Measurements from ENCODE around the gene SLC4A5. TPM values are rescaled to one million over a fixed set of nuclear protein-coding genes. Genes with fewer than 3 reads are reported as not detected.

Gene SLC4A5
- polyA plus RNA-seq, 6 donors from 2014 or later: 0.44 to 0.82 (median 0.70) TPM; not detected in 3

DNA sequence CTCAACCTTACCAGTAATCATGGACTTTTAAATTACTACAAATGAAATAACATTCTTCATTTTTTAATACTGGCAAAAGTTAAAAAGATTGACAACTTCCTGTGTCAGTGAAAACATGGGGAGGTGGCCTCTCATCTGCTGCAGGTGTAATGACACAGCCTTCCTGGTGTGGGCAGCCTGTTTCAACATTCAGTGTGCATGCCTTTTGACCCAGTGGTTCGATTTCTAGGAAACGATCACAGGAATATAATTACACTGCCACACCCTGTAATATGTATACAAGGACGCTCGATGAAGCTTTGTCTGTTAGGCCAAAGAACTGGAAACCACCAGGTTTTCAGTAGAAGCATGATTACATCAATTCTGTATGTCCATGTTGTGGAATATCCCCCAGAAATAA lies 76.1 kb downstream of the SLC4A5 start:
- Mint-ChIP-seq H3K27me3 (no peaks in the 10 kb centered on the region), H3K27ac (peak overlapping the region in 2 of 6 donors; percentile 8 to 20), H3K4me1 (no peaks in the 10 kb centered on the region), H3K4me3 (no peak overlapping the region), H3K36me3 (peaks cover 0 to 4% of the 10 kb centered on the region in 2 donors), H3K9me3 (no peaks in the 10 kb centered on the region)
- ATAC-seq (ENCODE audit: low read depth in 2 of 2): no peak
- DNase-seq: no peak

DNA sequence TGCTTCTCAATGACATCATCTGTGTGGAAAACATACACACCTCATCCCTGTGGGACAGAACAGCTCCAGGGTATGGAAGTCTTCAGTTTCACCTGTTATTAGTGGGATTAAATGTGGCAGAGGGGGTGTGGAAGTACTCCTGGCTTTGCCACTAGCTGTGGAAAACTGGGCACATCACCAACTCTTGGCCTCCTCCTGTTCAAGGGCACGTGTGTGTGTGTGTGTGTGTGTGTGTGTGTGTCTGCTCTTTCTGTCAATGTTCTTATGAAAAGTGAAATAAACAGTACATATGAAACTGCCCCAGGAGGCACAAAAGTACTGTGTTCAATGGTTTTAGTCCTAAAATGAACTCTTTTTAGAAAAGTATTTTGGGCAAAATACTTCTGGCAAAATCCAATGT lies 78.9 kb downstream of the SLC4A5 start:
- Mint-ChIP-seq H3K4me3 (no peak overlapping the region), H3K9me3 (no peaks in the 10 kb centered on the region), H3K36me3 (no peaks in the 10 kb centered on the region), H3K27ac (no peak overlapping the region), H3K4me1 (no peaks in the 10 kb centered on the region), H3K27me3 (no peaks in the 10 kb centered on the region)
- ATAC-seq (ENCODE audit: low read depth in 2 of 2) (no peak), DNase-seq (no peak)

DNA sequence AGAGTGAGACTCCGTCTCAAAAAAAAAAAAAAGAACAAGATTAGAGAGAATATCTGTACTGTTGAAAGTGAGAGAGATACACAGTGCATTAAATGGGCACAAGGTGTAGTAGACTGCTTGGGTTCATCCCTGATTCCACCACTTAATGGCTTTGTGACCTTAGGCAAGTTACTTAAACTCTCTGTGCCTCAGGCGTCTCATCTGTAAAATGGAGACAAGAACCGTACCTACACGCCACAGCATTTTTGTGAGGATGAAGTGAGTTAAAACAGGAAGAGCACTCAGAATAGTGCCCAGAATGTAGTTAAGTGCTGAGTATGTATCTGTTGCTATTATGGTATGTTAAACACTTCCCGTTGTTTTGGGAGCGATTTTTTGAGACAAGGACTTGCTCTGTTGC lies 80.5 kb downstream of the SLC4A5 start:
- H3K27ac Mint-ChIP-seq: no peak overlapping the region
- no peaks in the 10 kb centered on the region for H3K36me3 Mint-ChIP-seq
- no peaks in the 10 kb centered on the region for H3K27me3 Mint-ChIP-seq
- H3K4me1 Mint-ChIP-seq: no peaks in the 10 kb centered on the region
- ATAC-seq (ENCODE audit: low read depth in 2 of 2) (no peak), DNase-seq (no peak)
- no peak overlapping the region for H3K4me3 Mint-ChIP-seq
- H3K9me3 Mint-ChIP-seq: no peaks in the 10 kb centered on the region

DNA sequence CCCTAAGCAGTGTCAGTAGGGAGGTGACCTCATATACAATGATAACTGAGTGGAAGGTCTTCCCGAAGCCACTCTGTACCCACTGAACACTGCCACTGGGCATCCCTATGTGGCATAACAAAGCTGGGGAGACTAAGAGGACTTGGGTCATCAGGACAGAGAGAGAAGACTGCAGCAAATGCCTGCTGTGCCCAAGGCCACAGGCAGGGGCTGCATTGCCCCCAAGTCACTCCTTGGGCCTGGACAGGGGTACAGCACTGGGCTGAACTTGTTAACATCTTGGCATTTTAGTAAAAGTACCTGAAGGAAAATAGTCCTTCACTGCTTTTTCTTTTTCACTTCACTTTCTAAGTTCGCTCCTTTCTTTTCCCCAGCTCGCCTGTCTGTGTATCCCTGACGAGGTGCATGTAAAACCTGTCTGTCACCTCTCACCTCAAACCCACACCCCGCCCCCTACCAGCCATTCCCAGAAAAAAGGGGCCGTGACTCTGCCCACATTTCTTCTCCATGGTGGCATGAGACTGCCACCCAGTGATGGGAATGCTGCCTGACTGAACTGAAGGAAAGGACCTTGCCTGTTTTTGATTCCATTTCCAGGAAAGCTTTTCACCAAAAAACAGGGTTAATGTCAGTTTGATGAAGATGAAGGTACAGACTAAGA lies 81.9 kb downstream of the SLC4A5 start:
- peak overlapping the region in 1 of 6 donors; percentile 84 for H3K27ac Mint-ChIP-seq
- no peak for DNase-seq
- ATAC-seq (ENCODE audit: low read depth in 2 of 2): no peak

DNA sequence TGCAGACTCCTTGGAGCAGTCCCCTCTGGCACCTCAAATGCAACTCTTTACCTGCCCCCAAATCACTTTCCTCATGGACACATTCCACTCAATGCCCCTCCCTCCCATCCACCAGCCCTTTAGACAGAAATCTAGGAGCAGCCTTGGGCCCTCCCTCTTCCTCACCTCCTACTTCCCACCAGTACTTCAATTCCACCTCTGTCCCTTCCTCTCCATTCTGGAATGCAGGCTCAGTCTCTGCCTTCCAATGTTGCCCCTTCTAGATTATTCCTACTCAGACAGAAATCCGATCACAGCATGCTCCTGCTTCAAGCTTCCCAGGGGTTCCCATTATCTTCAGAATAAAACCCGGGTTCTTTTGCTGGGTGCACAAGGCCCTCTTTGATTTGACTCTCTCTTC lies 82.7 kb downstream of the SLC4A5 start:
- no peak overlapping the region for H3K4me3 Mint-ChIP-seq
- H3K27me3 Mint-ChIP-seq: no peaks in the 10 kb centered on the region
- no peaks in the 10 kb centered on the region for H3K9me3 Mint-ChIP-seq
- no peaks in the 10 kb centered on the region for H3K36me3 Mint-ChIP-seq
- H3K4me1 Mint-ChIP-seq: no peaks in the 10 kb centered on the region
- H3K27ac Mint-ChIP-seq: no peak overlapping the region
- DNase-seq (no peak), ATAC-seq (ENCODE audit: low read depth in 2 of 2) (no peak)

More for the DNA sequence above, 81.9 kb downstream of the SLC4A5 start:
- Mint-ChIP-seq H3K27me3 (no peaks in the 10 kb centered on the region), H3K9me3 (no peaks in the 10 kb centered on the region), H3K4me1 (no peaks in the 10 kb centered on the region), H3K4me3 (no peak overlapping the region), H3K36me3 (no peaks in the 10 kb centered on the region)

DNA sequence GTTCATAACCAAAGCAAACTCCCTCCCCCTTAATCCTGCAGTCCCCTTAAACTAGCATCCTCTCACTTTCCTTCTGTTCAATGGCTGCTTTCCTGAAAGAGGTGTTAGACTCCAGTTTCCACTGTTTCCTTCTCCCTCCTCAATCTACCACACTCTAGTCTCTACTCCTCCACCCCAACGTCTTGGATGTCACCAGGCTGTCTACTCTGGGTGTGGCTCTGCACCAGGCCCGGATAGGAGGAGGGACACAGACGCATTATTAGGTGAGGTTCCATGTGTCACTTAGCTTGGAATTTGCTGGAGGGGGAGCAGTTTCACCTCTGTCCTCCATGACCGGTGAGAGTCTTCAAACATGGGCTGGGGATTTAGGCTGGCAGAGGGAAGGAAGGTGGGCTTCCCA lies 83.5 kb downstream of the SLC4A5 start:
- peaks cover 0 to 2% of the 10 kb centered on the region in 2 donors for H3K36me3 Mint-ChIP-seq

GRCh38 chr2:74259191-74259590 lies 84.0 kb downstream of the SLC4A5 start:
- H3K27me3 Mint-ChIP-seq: no peaks in the 10 kb centered on the region
- no peaks in the 10 kb centered on the region for H3K4me1 Mint-ChIP-seq
- no peak overlapping the region for H3K4me3 Mint-ChIP-seq
- ATAC-seq (ENCODE audit: low read depth in 2 of 2): no peak
- H3K27ac Mint-ChIP-seq: no peak overlapping the region
- H3K9me3 Mint-ChIP-seq: no peaks in the 10 kb centered on the region
- no peak for DNase-seq
- peaks cover 4 to 7% of the 10 kb centered on the region in 2 donors for H3K36me3 Mint-ChIP-seq

More for the DNA sequence above, 83.5 kb downstream of the SLC4A5 start:
- Mint-ChIP-seq H3K4me3 (no peak overlapping the region), H3K9me3 (no peaks in the 10 kb centered on the region), H3K4me1 (no peaks in the 10 kb centered on the region), H3K27ac (no peak overlapping the region), H3K27me3 (no peaks in the 10 kb centered on the region)
- DNase-seq (no peak), ATAC-seq (ENCODE audit: low read depth in 2 of 2) (no peak)

- H3K36me3 Mint-ChIP-seq: peaks cover 6 to 8% of the 10 kb centered on the region in 2 donors
- H3K27me3 Mint-ChIP-seq: no peaks in the 10 kb centered on the region
- ATAC-seq (ENCODE audit: low read depth in 2 of 2) (no peak), DNase-seq (no peak)
- H3K4me1 Mint-ChIP-seq: no peaks in the 10 kb centered on the region
- no peak overlapping the region for H3K27ac Mint-ChIP-seq
- no peak overlapping the region for H3K4me3 Mint-ChIP-seq
- H3K9me3 Mint-ChIP-seq: no peaks in the 10 kb centered on the region
Observed at GRCh38 chr2:74255660-74256213, 87.5 kb downstream of the SLC4A5 start.

DNA sequence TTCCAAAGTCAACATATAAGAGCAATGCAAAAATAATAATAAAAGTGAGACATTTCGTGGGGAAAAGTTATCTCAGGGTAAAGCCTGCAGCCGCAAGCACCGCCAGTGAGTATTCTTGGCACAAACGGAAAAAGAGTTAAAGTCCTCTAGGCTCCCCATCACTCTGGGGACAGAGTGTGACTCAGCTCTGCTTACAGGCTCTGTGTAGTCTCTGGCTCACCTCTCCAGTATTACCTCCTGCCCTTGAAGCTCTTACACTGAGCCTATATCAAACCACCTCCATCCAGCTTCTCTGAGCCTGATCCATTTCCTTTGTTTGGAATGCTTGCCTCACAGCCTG lies 89.3 kb downstream of the SLC4A5 start:
- Mint-ChIP-seq H3K27ac (peak overlapping the region in 1 of 6 donors; percentile 63), H3K36me3 (peaks cover 6 to 8% of the 10 kb centered on the region in 2 donors)
- no peak for DNase-seq

DNA sequence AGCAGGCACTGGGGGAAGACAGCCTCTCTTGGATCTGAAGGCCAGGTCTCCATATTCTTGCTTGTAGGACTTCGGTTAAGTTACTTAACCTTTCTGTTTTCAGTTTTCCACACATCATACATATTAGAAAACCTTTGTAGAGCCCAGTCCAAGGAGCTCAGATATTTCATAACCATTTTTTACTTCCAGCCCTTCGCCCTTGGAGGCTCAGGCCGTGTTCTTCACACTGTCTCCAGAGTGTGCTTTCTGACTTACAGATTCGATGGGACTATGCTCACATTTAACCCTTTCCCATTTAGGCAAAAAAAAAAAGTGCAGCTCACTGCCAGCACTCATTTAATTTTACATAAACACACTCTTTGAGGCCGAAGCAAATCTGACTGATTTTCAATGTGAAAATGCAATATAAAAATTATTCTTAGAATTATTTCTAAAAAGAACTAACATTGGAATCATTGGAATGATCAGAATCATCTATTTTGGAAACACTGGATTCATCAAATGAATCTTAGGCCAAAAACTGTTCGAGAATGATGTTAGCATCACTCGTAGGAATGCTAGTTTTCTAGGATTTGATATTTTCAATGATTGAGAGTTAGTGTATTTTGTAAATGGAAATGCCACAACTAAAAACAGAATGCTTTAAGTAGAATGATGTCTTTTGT lies 89.8 kb downstream of the SLC4A5 start:
- Mint-ChIP-seq H3K36me3 (peaks cover 6 to 8% of the 10 kb centered on the region in 2 donors), H3K27ac (no peak overlapping the region), H3K27me3 (no peaks in the 10 kb centered on the region), H3K4me1 (peaks cover 3 to 4% (median 3%) of the 10 kb centered on the region in 3 donors), H3K4me3 (no peak overlapping the region), H3K9me3 (no peaks in the 10 kb centered on the region)
- DNase-seq (no peak), ATAC-seq (ENCODE audit: low read depth in 2 of 2) (no peak)

More for the DNA sequence above, 89.3 kb downstream of the SLC4A5 start:
- ATAC-seq (ENCODE audit: low read depth in 2 of 2): no peak
- Mint-ChIP-seq H3K9me3 (no peaks in the 10 kb centered on the region), H3K4me3 (no peak overlapping the region), H3K27me3 (no peaks in the 10 kb centered on the region), H3K4me1 (peaks cover 3 to 4% (median 3%) of the 10 kb centered on the region in 3 donors)

DNA sequence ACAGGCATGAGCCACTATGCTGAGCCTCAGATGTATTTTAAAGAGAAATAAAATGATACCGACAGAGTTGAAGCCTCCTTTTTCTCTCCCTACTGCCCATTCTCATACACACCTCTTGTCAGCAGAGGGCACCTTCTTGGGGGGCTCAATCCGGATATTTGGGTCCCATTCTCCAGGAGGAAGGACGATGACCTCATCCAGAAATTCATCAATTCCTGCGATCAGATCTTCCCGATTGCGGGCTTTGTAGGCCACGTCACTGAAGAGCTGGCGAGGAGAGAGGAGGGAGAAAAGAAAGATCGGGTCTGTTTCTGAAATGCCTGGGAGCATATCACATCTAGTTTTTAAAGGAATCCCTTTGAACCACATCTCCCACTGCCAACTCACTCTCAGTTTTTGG lies 90.4 kb downstream of the SLC4A5 start:
- no peak for DNase-seq
- no peaks in the 10 kb centered on the region for H3K27me3 Mint-ChIP-seq
- no peak for ATAC-seq (ENCODE audit: low read depth in 2 of 2)
- H3K9me3 Mint-ChIP-seq: no peaks in the 10 kb centered on the region
- peak overlapping the region in 1 of 6 donors; percentile 76 for H3K27ac Mint-ChIP-seq
- peaks cover 3 to 4% (median 3%) of the 10 kb centered on the region in 3 donors for H3K4me1 Mint-ChIP-seq
- H3K36me3 Mint-ChIP-seq: peaks cover 6 to 8% of the 10 kb centered on the region in 2 donors
- H3K4me3 Mint-ChIP-seq: no peak overlapping the region

DNA sequence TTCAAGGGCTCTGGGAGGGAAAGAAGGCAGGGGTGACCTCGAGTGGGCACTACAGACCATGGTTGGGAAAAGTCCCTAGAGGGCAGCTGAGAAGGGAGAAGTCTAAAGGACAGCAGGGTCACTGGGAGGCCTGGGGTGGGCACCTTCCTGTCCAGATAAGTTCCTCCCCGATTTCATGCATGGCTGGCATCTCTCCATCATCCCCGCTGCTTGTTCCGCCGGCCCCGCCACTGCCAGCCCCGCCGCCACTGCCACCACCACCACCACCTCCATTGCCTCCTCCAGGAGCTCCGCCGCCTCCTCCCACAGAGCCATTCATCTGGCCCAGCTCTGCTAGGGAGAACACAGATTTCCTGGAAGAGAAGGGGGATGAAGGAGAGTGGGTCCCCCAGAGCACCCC lies 91.2 kb downstream of the SLC4A5 start:
- Mint-ChIP-seq H3K4me3 (no peak overlapping the region), H3K27ac (no peak overlapping the region), H3K27me3 (no peaks in the 10 kb centered on the region), H3K9me3 (no peaks in the 10 kb centered on the region), H3K4me1 (peaks cover 3 to 4% (median 3%) of the 10 kb centered on the region in 3 donors), H3K36me3 (peaks cover 6 to 8% of the 10 kb centered on the region in 2 donors)
- ATAC-seq (ENCODE audit: low read depth in 2 of 2): no peak
- DNase-seq: no peak

DNA sequence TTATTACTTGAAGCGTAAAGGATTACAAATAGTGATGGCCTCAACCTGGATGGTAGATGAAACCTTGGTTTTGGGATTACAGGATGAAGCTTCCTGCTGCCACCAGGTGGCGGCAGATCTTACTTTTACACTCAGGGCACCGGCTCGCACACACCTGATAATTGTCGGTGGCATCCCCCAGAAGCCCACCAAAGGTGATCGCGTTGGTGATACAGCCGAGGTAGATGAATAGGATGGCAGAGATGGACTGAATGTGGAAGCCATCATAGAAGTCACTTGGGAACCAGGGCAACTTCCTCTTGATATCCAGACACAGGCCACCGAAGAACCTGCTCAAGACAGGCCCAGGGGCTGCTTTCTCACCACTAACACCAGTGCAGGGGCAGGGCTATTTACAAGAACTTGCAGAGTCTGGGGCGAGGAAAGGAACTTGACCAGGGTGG lies 93.0 kb downstream of the SLC4A5 start:
- H3K27me3 Mint-ChIP-seq: no peaks in the 10 kb centered on the region
- no peak overlapping the region for H3K4me3 Mint-ChIP-seq
- peak; percentile 32 for DNase-seq
- H3K9me3 Mint-ChIP-seq: no peaks in the 10 kb centered on the region
- ATAC-seq (ENCODE audit: low read depth in 2 of 2): peak; percentile 41 to 64
- peaks cover 3 to 4% (median 3%) of the 10 kb centered on the region in 3 donors for H3K4me1 Mint-ChIP-seq
- H3K27ac Mint-ChIP-seq: no peak overlapping the region
- peaks cover 6 to 8% of the 10 kb centered on the region in 2 donors for H3K36me3 Mint-ChIP-seq
